Forelimb muscle (tissue), 1 donor: ENCODE measurements around the gene ERBB2. TPM values are rescaled to one million over a fixed set of nuclear protein-coding genes. Genes with fewer than 3 reads are reported as not detected.
"Not testable (repeated sequence)": the region's sequence is repeated elsewhere in the genome, so short reads cannot be mapped to it uniquely, and the experiment has no call there.

ENCODE experiments used
- DNase-seq: peaks from one replicate; pipeline ENCODE4 v3.0.0-alpha.2; 2013; ENCODE audit warnings: low read depth
- polyA plus RNA-seq: library from polyadenylated mRNA; unstranded; fragments of 120-200 nt; gene quantifications from one replicate; pipeline ENCODE4 v1.2.1, GENCODE V29; 2013; ENCODE audit not compliant: insufficient read length

The ERBB2 gene
- polyA plus RNA-seq, 1 donor: 121 TPM

GRCh38 chr17:39725923-39726322 lies 26.1 kb downstream of the ERBB2 start:
- DNase-seq: not testable (repeated sequence)

GRCh38 chr17:39726617-39727016 lies 26.8 kb downstream of the ERBB2 start:
- no peak for DNase-seq

- no peak for DNase-seq
Measured at GRCh38 chr17:39727556-39727955, 27.7 kb downstream of the ERBB2 start.

DNA sequence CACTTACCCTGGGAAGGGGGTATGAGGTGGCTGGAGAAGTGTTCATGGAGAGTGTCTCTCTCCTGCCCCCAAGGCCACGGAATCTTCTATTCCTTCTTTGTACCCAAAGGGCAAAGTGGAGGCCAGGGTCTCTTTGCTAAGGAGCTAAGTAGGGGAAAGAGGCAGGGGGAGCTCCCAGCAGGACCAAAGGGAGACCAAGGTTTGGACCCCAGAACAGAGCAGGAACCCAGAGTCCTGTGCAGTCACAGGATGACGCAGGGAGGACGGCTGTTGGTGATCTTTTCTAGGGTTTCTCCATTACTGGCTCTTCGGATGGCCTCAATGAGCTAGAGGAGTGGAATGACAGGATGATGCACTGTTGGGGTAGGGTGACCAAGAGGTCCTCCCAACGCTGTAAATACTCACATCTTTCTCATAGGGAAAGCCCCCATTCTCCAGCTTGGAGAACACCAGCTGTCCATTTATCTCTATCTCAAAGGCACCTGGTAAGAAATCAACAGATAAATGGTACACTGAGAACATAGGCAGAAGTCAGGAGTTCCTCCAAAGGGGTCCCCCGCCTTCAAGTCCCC lies 29.5 kb downstream of the ERBB2 start:
- no peak for DNase-seq

- DNase-seq: peak; percentile 25
Measured at GRCh38 chr17:39730095-39730921, 30.4 kb downstream of the ERBB2 start, which contains the start of gene MIEN1. Gene MIEN1, minus strand, starts transcription at chr17:39730532. Its CDS starts 37 bp downstream, at chr17:39730495.

DNA sequence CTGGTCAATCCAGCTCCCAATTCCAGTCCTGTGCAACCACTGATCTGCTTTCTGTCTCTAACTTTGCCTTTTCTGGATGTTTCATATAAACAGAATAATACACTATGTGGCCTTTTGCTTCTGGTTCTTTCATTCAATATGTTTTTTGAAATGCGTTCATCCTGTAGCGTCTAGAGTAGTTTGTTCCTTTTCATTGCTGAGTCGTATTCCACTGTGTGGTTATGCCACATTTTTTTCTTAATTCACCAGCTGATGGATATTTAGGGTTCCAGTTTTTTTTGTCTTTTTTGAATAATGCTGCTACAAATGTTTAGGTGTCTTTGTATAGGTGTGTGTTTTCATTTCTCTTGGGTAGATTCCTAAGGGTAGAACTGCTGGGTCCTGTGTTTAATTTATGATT lies 32.7 kb downstream of the ERBB2 start:
- no peak for DNase-seq

- DNase-seq: no peak
Measured at GRCh38 chr17:39735882-39736281, 36.0 kb downstream of the ERBB2 start.

DNA sequence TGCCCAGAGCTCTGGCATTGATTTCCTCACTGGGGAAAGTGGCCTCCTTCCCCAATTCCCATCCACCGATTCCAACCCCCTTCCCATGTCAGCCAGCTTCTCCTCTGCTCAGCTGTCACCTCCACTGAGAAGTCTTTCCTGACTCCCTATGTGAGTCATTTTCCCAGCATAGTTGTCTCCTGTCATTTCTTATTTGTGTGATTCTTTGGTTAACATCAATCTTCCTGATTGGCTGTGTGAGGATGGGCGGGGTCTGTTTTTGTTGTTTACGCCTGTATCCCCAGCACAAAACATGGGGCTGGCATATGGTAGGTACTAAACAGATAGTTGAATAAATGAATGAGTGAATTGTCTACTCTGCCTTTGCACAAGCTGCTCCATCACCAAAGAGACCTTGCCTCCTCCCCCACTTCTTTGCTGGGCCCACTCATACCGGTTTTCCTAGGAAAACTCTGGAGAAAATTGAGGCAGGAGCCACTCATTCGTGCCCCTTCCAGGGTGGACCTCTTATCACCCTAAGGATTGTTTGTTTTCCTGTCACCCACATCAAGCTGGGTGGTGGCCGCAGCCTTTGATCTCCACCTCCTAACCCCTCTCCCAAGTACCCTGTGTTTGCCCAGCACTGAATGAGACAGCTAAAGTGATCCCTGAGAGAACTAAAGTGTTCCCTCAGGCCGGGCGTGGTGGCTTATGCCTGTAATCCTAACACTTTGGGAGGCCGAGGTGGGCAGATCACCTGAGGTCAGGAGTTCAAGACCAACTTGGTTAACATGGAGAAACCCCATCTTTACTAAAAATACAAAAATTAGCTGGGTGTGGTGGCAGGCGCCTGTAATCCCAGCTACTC lies 36.7 kb downstream of the ERBB2 start:
- no peak for DNase-seq

- DNase-seq: no peak
Measured at GRCh38 chr17:39737206-39737759, 37.4 kb downstream of the ERBB2 start.

GRCh38 chr17:39737760-39738567 lies 38.1 kb downstream of the ERBB2 start, which contains the start of gene GRB7:
Gene GRB7, plus strand, starts transcription at chr17:39737938. Its CDS starts 4,364 bp downstream, at chr17:39742302.
- DNase-seq: no peak

DNA sequence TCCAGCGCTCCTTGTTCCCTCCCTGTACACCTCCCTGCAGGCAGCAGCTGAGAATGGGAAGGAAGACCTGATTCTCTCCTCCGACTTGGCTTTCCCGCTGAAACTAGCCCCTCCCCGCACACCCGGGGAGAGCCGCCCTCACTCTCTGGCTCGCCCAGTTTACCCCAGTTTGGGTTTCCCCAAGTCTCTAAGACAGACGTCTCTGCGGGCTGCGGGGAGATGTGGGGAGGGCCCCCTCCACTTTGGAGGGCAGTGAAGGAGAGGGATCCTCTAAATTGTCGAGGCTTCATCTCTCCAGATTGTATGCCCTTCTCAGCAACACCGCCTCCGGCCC lies 38.7 kb downstream of the ERBB2 start:
- no peak for DNase-seq

DNA sequence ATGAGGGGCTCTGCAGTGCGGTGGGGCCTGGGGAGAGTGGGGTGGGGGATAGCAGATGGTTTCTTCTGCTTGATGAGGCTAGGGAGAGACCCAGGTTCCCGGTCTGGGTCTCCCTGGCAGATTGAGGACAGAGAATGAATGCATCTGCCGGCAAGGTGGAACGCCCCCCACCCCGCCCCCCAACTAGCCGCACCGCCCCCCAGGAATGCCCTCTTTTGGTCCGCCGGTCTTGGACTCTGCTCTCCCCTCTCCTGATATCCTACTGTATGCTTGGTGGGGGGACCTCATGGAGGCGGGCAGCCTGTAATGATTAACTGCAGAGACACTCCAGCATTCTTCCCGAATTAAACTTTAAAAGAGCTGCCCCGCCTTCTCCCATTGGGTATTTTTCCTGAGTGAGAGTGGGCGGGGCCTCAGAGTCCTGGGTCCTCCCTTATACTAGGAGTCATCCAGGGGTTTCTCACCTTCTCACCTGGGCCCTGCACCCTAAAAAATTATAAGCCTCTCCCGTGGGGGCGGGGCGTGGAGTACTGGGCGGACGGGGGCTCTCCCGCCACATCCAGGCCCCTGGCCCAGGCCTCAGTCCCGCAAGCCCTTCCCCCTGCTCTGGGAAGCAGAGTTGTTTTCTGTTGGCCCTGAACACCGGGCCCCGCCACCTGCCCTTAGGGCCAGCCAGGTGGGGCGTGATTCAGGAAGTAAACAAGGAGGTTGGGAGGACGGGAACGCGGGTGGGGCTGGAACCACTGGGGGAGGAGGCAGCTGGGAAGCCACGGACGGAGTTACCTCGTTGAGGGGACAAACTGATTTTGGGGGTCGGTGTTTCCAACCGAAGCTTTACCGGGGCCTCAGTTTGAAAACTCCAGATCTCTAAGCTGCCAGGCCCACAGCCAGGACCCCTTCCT lies 39.4 kb downstream of the ERBB2 start:
- DNase-seq: no peak

DNA sequence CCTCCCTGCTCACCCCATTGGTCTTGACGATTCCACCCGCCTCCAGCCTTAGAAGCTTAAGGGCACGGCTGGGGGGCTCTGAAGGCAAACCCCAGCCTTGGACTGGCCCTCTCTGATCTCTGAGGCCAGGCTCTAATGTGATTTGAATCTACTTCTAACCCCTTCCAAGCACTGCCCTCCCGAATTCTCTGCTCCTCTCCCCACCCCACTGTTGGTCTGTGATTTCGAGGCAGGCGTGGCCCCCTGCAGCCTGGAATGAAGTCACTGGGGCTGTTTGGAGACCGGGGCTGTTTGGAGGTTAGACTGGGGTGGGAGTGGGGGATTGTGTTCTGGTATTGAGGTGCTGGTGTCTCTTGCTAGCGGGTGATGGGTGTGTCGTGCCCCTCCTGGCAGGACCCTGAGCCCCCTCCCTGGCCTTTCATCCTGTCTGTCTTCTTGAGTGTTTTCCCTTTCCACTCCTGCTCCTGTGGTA lies 40.1 kb downstream of the ERBB2 start:
- no peak for DNase-seq

DNA sequence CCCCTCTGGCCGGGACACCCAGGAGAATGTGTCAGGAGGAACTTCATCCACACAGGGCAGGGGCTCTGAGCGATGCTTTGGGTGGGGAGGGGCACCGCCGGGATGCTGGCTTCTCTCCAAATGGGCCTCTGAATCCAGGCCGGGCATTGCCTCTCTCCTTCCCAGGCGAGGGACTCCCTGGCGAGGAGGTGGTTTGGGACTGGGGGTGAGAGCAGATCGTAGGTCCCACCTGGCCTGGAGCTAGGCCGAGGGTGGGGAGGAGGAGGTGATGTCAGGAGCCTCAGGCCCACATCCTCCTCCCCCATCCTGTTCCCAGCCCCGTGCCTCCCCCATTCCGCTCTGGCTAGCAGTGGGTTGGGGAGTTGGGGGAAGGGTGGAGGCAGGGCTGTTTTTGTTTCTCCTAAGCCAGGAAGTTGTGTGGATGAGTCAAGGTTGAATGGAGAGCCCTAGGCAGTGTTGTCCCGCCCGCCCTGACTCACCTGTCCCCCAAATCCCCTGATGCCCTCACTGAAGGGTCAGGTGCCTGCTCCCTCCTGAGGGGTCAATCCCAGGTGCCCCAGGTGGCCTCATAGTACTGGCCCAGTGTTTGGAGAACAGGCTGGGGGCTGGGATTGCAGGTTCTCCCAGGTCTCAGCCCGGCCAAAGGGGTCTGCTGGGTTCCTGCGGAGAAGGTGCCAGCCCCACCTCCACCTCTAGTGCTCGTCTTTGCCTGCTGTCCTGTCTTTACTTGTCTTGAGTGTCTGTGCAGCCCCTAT lies 40.7 kb downstream of the ERBB2 start:
- no peak for DNase-seq

DNA sequence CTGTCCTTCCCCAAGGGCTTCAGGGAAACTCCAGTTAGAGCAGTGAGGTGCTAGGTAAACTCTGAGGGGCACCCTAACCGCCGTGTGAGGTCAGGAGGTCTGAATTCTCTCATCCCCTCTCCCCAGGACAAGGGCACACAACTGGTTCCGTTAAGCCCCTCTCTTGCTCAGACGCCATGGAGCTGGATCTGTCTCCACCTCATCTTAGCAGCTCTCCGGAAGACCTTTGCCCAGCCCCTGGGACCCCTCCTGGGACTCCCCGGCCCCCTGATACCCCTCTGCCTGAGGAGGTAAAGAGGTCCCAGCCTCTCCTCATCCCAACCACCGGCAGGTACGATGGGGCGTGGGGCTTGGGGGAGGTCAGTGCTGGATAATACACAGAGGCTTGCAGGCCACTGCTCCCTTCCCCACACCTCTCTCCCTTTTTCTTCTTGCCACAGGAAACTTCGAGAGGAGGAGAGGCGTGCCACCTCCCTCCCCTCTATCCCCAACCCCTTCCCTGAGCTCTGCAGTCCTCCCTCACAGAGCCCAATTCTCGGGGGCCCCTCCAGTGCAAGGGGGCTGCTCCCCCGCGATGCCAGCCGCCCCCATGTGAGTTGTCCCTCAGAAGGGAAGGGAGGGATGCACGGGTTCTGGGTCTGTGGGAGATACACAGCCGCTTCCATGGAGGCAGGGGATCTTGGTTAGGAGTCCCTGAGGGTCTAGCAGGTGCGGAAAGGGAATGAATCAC lies 42.4 kb downstream of the ERBB2 start:
- no peak for DNase-seq

GRCh38 chr17:39742856-39743436 lies 43.1 kb downstream of the ERBB2 start:
- DNase-seq: no peak

DNA sequence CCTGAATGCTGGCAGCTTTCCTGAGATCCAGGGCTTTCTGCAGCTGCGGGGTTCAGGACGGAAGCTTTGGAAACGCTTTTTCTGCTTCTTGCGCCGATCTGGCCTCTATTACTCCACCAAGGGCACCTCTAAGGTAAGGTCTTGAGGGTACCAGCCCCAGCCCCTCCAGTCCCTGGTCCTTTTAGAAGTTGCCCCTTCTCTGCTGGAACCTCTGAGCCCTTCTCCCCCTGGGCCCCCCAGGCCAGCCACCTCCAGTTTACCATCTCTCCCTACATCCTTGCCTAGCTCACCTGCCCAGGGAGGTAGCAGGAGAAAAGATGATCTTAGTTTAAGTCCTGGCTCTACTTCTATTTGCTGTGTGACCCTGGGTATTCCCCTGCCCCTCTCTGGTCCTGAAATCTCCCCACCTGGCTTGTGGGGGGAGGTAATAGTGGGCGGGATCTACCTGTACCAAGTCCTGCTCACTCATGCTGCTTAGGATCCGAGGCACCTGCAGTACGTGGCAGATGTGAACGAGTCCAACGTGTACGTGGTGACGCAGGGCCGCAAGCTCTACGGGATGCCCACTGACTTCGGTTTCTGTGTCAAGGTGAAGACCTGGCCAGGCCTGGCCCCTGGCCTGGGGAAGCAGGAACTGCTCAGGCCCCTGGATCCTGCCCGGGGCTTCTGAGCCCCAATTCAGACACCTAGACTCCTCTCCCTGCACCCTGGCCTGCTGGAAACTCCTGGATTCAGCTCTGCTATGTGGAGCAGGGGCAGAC lies 44.4 kb downstream of the ERBB2 start:
- no peak for DNase-seq
